Epidermal melanocyte (primary cell): Measurements from ENCODE around the gene MEIS1.
"Not testable (repeated sequence)": the region's sequence is repeated elsewhere in the genome, so short reads cannot be mapped to it uniquely, and the experiment has no call there.

Experiments used
- DNase-seq: peaks from one replicate; pipeline ENCODE4 v3.0.0; 2011; ENCODE audit warnings: low spot score; ENCODE audit not compliant: insufficient read length

Gene MEIS1

DNA sequence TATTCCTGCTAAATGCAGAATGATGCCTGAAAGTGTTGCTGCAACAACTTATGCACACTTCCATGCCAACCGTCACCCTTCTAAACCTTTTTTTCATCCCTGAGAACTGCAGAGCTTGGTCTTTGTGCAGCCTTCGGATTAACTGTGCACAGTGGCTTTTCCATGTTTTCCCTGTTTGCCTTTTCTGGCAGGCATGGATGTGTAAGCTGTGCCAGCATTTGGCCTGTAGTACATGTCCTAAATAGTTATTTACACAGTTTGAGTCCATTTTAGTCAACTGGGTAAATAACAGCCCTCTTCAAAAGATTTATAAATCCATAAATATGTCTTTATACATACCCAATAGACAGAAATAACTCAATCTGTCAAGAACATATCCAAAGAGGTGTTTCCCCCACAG is 31.5 kb downstream of the MEIS1 start:
- no peak for DNase-seq

DNA sequence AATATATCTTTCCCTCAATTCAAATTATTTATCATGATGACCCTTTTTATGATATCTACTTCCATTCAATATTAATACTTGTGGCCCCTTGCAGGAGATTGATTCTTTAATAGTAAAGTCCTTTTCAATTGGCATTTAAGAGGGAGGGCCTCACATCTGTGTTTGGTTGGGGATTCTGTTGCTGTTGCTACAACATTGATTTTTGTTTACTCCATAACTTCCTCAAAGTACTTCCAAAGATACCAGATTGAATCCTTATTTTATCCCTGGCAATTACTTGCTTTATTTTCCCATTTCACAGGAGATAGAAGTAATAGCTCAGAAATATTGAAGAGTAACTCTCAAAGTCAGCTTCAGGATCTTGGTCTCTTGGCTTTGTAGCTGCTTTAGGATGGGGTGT is 32.8 kb downstream of the MEIS1 start:
- DNase-seq = no peak

DNA sequence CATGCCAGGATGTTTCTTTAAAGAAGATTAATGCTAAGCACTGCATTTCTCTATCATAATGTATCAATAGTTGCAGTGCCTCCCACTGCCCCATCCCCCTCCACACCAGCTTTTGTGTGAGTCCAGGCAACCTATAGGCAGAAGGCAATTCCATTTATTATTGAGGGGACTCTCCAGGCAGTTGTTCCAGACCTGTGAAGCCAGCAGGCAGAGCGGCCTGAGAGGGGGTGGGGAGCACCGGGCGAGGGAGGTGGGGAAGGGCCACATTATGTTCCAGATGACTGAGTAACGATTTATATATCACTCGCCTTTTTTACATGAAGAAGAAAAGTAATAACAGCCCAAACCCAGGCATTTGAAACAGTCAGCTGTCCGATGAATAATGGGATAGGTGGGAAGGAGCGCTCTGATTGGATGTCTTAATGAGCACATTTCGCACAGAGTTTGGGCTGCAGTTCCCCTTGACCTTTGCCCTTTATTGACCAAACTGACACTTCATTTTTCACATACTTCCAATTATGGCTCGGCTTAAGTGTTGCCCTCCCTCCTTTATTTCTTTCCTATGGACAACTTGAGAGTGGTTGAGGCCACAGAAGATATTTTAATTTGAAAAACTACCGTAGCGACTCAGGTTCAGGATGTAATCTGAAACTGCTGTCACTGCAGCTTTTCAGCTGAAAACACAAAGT is 34.4 kb downstream of the MEIS1 start:
- DNase-seq = no peak

DNA sequence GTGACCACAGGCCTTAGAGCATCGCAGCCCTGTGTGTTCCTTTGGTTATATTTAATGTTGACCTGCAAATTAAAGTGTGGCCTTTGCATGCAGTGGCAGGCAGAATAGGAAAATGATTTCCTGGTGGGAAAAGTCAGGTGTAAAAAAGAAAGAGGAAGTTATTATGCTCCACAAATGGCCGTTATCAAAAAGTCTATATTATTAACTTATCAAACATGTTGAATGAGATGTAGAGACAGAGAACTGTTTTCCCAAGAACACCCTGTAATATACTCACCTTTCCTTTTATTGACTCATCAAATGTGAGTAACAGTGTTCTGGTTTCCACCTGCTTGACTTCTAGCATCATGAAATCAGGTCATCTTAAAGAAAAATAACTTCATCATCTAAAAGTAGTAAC is 35.3 kb downstream of the MEIS1 start:
- no peak for DNase-seq

DNA sequence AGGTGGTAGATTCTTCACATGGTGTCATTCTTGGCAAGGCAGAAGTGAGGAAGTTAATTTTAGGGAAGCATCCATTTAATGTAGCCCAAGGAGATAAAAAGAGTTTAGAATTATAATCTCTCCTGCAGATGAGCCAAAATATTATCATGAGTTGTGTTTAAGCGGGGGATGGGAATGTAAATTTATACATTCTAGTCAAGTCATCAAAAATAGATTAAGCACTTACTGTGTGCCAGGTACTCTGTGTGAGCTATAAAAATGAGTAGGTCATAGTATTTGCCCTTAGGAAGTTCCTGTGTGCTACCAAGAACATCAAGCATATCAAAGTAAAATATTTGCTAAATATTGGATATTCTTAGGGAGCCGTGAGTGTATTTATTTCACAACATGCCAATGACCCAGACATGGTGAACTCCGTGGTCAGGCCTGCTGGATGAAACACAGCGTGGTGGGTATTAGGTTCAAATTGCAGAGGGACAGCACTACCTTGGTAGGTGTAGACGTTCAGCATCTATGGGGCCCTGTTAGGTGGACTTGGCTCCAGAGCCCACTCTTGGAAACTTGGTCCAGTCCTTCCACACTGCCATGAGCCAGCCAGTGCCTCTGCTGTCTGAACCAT is 37.4 kb downstream of the MEIS1 start:
- no peak for DNase-seq

DNA sequence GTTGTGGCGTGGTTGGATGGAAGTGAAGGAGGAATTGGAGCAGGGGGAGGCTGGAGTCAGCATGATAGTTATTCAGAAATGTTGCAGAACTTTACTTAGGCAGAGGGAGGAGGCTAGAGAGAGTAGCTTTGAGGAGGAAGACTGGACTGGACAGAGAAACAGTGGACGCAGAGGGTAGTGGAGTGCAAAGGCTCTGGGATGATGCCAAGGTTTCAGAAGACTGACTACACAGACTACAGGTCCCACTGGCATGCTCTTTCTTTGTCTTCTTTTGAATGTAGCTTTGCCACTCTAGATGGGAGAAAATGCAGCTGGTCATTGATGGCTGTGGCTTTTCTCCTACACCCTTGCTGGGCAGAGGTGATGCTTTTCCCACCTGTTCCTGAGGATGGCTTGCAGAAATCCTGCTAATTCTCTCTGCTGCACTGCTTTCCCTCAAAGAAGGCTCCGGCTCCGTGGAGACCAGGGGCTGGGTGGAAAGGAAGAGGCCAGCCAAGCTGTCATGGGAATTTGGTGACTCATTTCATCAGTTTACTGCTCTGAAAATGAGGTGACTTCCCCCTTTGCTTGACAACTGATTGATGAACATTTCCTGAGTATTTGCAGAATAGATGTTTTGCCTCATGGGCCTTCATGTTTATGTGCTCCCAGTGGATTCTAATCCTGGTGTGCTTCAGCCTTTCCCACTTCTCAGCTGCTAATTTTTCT is 42.4 kb downstream of the MEIS1 start:
- DNase-seq = no peak

DNA sequence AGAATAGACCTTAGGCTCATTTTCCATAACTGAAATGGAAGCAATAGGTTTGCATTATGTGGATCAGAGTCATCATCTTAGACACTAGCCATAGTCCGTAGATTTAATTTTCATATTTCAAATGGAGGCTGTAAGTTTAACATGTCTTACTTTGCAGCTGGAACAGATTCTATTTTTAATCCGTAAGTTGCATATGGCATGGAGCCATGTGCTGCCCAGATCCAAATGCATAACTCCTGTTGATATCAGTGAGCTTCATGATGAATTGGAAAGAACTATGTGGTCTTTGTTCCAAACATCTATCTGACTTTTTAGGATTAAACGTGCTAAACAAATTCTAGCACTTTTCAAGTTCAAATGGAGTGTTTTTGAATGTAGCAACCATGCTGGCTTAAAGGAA is 43.4 kb downstream of the MEIS1 start:
- no peak for DNase-seq

DNA sequence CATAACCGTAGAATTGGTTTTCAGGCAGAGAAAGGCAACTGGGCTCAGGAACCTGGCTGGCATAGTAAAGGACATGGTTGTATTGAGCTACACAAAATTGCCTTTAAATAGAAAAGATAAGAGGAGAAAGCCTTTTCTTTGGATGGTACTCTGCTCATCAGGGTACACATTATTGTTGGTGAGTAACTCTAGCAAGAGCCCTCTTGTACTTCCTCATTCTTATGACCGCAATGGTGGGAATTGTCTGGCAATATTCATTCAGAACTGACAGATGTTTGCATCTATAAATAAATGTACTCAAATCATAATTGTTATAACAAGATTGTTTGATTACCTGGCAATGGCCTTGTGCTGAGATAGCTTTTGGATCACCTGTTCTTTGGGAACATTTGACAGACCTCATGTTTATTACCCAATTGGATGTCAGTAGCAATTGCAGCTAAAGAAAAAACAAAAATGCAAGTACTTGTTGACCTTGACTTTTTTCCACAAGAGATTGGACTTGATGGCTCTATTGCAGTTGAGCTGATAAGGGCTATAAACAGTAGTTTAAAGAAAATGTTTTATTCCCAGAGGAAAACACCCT is 43.9 kb downstream of the MEIS1 start:
- no peak for DNase-seq

DNA sequence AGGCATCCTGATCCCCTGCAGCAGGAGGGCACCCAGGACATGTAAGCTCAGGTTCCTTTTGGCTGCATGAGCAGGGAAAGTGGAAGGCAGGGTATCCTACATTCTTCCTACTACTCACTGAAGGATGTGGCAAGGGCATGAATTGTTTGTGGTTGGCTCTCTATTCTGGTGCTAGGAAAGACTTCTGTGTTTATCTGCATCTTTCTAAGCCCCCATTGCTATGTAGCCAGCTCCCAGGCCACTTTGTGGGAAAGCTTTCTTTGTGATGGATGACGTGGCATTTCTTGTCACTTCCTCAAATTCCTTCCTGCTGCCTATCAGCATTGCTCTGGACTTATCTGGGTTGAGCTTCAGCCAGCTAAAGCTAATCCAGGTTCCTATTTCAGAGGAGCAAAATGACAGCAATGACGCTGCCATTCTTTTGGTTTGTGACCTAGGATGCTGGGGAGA is 46.2 kb downstream of the MEIS1 start:
- no peak for DNase-seq

DNA sequence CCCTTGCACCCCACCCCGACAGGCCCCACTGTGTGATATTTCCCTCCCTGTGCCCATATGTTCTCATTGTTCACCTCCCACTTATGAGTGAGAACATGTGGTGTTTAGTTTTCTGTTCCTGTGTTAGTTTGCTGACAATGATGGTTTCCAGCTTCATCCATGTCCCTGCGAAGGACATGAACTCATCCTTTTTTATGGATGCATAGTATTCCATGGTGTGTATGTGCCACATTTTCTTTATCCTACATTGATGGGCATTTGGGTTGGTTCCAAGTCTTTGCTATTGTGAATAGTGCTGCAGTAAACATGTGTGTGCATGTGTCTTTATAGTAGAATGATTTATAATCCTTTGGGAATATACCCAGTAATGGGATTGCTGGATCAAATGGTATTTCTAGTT is 50.3 kb downstream of the MEIS1 start:
- DNase-seq = not testable (repeated sequence)

DNA sequence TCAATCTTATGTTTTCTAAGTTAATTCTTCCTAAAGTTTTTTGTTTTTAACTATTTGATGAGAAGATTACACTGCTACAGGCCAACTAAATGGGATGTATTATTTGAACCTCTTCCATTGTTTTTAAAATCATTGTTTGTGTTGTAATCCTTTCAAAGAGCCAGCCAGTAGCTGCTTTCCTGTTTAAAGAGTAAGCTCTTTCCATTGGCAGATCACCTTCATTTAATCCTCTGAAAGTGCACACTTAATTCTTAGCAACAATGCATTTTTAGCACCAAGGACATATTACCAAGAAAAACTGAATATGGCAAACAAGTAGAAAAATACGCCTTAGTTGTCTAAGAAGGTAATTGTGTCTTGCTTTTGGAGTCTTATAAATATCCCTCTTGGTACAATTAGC is 54.0 kb downstream of the MEIS1 start:
- DNase-seq = no peak

DNA sequence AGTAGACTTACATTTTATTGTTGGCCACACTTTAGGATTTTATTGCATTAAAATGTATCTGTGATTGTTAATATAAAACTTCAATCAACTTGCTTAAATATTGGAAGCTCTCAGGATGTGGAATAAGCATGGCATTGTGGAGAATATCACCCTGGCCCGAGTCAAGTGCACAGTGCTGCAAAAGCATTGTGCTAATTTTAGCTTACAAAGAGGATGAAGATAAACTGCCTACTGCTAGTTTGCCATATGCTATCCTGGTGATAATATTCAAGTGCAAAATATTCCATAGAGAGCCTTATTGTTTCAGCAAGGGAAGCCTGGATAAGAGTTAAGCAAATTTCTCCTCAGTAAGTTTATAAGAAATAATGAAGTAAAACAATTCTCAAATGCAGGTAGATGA is 54.5 kb downstream of the MEIS1 start:
- no peak for DNase-seq

DNA sequence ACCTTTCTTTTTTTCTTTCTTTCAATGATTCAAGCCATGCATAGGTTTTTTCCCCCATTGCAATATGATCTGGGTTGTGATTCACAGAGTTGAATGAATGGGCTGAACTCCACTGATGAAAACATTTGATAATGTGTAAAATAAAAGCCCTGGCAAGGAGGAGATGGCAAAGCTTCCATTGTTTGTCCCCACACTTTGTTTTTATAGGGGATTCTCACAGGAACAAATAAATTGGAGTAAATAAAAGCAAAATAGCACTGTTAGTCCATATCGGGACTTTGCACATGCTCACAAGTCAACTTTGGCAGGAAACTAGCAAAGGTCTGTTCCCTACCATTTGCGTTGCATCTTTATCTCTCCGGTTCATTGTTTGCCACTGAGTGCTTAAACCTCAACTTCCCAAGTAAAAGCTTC is 55.7 kb downstream of the MEIS1 start:
- DNase-seq = no peak

DNA sequence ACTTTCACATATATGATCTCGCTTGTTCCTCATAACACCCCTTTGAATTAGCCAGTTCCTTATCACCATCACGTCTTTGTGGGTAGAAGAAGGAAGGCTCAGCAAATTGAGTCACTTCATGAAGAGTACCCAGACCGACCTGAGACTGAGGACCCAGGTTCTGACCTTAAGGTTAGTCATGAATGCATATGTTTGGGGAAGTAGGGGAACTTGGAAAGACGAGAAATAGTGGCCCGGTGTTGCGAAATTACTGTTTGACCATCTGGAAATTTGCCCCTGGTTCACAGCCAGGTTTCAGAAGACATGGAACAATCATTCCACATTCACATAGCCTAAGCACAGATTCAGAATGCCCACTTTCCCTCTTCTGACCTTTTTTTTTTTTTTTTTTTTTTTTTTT is 59.8 kb downstream of the MEIS1 start:
- DNase-seq = peak; percentile 27

DNA sequence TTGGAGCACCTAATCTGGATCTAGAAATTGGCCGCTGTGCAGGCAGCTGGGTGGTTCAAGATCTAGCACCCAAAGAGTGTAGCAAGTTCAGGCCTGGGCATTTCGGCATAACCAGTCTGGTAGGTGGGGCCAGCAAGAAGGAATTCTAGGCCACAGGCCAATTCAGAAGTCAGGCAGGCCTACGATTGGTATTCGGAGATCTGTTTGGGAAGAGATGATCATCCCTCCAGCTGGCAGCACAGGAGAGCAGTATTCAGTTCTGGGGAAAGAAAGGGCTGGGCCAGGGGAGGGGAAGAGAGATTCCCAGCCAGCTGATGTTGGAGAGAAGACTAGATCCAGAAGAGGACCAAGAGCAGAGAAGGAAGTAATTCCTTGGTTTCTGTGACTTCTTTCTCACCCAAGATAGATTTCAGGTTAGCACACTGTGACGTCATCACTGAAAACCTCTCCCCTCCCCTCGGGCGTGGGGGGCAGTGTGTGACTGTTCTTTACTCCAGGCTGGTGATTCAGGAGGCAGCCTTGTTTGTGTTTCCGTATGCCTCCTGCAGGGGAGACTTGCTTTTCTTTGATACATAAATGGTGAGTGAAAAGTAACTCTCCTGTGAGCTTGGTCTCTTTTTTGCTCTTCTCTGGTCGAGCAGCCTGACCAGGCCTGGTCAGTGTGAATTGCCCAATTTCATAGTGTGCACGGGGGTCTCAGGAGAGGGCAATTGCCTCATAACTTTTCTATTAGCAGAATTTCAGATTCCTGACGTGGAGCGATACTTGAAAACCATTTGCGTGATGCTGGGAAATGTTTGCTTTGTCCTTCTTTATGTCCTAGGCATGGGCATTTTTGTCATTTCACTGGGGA is 61.1 kb downstream of the MEIS1 start:
- peak; percentile 29 for DNase-seq

DNA sequence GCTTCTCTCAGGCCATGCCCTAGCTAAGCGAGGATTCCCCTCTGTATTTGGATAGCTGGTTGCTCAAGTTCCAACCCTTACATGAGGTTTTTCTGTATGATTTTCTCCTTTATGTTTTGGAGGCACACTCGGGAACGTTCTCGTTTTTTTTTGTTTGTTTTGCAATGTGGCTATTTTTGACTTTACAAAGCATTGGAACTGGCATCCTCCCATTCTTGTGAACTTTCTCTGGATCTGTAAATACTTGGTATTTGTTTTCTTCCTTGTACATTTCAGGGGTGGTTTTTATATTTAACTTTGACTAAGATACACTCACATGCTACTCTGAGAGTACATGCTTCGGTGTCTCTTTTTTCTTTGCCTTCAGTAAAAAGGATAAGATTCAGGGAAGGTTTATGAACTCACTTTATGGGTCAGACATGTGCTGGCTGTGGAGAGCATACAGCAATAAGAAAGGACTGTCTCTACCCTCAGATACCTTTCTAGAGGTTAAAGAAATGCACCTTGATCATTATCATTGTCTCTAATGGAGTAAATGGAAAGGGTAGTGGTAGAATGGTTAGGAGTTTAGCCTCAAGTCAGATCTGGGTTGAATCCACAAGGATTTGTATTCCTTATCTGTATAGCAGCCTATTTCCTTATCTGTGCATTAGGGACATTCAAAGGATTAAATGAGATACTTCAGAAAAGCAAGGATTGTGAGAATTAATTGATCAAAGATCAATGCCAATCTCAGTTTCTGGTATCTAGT is 61.9 kb downstream of the MEIS1 start:
- no peak for DNase-seq

DNA sequence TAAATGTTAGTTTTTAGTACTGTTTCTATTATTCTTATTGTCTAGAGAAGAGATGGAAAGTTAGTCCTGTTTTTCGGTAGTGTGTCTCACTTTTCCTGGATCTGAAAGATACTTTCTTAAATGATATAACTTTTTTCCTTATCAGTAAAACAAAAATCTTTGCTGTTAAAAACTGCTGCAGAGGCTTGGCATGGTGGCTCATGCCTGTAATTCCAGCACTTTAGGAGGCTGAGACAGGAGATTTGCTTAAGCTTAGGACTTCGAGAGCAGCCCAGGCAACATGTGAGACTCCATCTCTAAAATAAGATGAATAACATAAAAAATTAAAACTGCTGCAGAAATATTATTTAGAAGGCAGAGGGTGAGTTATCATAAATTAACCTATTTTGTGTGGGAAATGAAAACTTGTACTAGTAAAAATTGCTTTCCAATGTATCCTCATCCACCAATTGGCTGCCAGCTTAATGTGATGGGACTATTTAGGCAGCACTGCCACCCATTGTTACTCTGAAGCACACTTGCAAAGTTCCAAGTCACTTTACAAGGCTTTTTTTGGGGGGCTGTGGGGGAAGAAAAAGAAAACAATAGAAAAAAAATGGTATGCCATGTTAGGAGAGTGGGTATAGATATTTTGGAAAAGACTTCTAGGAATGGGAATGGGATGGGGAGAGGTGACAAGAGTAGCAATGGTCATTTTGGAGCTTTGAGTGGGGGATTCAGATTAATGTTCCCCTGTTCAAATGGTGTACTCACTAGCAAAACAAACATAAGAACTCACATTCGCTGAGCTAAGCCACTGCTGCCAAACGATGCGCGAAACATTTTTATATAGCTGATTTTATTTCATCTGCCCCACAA is 62.7 kb downstream of the MEIS1 start:
- no peak for DNase-seq

DNA sequence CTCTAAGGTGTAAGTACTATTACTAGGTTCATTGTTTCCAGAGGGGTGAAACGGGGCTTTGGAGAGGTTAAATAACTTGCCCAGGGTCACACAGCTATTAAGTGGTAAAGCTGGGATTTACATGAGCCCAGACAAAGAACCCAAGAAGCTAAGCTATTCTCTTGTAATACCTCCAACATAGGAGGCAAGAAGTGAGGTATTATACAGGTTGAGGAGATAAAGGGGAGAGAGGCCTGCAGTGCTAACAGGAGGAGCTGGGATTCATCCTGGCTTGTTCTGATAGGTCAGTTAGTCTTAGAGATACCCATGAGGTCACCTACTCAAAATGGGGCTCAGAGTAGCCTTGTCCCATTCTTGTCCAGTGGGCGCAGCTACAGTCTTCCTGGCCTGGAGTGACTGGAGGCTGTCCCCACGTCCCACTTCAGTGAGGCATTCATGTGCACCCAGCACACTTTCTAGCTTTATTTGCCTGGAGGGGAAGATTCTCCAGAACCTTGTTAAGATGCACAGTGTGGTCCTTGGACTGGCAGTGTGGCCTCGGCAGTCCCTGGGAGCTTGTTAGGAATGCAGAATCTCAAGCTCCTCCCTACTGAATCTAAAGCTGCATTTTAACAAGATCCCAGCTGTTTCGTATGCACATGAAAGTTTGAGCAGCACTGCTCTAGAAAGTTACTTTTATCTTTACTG is 63.5 kb downstream of the MEIS1 start:
- no peak for DNase-seq

DNA sequence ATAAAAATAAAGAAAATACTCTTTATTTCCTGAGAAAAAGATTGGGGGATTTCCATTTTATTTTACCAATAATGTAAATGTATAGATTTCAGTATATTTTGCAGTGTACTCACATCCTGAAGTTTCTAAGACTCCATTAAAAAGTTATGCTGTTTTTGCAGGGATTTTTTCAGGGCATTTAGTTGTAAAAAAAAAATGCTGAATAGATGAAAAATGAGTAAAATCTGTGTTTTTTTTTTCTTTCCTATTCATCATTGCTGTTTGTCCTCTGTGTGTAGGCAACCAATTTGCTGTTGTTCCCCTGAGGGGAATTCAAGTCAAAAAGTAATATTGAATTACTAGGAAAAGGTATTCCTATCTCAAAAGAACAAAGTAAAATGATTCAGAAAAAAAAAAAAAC is 66.3 kb downstream of the MEIS1 start:
- no peak for DNase-seq
